Measurements from ENCODE around the gene YJEFN3.

The YJEFN3 gene

GRCh38 chr19:19525611-19526380, 2.9 kb upstream of the YJEFN3 start:
- no peak for DNase-seq

DNA sequence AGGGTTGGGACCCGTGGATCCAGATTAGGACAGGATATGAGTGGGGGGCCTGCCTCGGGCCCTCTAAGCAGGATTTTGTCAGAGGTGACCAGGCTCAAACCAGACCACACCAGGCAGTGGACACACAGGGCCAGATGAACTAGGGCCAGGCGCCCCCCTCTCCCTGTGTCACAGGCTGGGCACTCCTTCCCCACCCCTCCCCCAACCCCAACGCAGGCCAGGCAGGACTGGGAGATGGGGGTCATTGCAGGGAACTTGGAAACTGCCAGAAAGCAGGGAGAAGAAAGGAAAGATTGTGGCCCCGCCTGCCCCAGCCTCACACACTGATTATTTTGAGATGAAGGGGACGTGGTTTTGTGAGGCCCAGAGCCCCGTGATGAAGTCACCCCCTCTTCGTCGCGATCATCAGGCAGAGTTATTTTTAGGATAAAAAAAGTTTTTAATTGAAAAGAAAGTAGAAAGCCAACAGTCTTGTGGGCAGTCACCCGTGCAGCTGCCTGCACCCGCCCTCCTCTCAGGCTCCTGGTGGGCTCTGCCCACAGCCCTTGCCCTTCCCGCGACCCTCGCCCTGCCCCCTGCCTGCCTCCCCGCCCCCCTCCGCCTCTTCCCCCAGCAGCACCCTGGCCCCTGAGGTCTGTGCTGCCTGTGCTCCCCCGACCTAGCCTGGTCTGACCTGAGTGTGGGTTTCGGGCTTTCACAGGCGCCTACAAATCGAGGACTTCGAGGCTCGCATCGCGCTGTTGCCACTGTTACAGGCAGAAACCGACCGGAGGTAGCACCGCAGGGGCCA, 1.9 kb upstream of the YJEFN3 start:
- no peak for DNase-seq

GRCh38 chr19:19527371-19527656, 1.4 kb upstream of the YJEFN3 start:
- no peak for DNase-seq

DNA sequence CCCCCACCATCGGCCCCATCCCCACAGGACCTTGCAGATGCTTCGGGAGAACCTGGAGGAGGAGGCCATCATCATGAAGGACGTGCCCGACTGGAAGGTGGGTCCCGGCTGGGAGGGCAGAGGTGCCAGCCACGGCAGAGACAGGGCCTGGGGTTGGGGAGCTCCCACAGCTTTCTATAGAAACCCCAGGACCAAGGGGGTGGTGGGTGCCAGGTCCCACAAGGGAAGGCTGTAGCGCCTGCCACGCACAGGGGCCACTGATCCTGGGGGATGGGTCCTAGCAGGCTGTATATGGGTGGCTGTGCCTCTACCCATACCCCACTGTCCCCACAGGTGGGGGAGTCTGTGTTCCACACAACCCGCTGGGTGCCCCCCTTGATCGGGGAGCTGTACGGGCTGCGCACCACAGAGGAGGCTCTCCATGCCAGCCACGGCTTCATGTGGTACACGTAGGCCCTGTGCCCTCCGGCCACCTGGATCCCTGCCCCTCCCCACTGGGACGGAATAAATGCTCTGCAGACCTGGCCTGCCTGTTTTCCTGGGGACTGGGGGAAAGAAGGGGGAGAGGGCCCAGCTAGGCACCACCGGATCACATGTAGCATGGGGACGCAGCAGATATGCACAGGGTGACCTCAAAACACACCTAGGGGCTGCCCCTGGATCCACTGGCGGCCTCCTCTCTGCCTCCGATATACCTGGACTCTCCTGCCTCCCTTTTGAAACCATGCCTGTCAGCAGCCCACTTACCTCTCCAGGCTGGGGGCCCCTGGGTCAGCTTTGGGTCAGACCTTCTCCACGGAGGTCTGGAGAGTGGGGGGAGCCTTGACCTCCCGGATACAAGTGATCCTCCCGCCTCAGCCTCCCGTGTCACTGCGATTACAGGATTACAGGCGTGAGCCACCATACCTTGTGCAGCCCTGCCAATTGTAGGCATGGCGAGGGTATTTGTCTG, 761 bp upstream of the YJEFN3 start:
- DNase-seq, result no peak

DNA sequence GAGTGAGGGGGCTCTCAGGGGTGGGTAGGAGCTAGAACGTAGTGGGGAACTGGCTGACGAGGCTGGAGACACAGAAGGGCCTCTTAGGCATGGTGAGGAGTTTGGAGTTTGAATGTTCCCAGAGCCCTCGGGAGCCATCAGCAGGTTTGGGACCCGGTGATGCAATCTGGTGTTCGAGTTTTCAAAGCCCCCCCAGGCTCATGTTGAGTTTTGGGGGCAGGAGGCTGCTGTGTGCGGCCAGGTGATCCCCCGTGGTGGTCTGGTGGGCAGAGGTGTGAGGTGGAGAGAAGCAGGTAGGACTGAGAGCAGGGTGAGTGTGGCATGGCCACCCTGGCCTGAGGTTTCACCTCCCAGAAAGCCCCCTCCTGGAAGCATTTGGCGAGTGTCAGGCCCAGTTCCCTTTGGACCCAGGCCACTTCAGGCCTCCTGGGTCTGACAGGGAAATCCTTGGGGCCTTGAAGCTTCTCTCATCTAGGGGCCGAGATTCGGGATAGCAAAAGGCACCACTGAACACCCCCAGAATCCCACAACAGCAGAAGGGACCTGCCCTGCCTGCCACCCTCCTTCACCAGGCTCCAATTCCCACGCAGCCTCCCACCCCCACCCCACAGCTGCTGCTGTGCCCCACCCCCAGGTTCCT, 1.2 kb downstream of the YJEFN3 start:
- no peak for DNase-seq

GRCh38 chr19:19530423-19530804, 1.7 kb downstream of the YJEFN3 start:
- DNase-seq, result peak; percentile 16

- no peak for DNase-seq
Observed at GRCh38 chr19:19530889-19531288, 2.2 kb downstream of the YJEFN3 start.

DNA sequence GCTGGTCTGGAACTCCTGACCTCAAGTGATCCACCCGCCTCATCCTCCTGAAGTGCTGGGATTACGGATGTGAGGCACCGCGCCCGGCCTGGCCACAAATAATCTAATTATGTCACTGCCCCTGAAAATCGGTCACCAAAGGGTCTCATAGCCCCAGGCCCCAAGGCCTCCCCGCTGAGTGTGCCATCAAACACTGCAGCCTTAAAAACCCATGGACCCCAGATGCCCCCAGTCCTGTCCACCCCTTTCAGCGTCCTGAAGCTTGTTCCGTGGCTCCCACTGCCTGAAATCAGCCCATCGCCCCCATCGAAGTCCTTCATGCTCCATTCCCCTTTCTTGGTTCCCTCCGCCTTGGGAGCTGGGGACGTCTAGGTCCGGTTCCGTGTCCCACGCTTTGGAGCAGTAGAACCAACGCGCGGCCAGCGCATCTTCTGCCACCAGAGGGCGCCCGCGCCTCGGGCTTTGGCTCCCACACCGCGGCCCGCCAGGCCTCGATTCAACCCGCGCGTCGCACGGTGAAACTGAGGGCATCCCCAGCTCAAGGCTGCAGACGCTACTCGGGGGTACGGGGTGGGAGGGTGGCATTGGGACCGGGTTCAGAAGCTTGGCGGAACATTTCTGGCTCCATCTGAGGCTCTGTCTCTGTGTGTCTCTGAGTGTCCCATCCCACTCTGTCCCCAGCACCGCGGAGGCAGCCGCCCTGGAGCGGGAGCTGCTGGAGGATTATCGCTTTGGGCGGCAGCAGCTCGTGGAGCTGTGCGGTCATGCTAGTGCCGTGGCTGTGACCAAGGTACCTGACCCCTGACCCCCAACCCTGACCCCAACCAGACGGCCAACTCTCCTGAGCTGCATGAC, 3.5 kb downstream of the YJEFN3 start:
- DNase-seq, result peak; percentile 85

DNA sequence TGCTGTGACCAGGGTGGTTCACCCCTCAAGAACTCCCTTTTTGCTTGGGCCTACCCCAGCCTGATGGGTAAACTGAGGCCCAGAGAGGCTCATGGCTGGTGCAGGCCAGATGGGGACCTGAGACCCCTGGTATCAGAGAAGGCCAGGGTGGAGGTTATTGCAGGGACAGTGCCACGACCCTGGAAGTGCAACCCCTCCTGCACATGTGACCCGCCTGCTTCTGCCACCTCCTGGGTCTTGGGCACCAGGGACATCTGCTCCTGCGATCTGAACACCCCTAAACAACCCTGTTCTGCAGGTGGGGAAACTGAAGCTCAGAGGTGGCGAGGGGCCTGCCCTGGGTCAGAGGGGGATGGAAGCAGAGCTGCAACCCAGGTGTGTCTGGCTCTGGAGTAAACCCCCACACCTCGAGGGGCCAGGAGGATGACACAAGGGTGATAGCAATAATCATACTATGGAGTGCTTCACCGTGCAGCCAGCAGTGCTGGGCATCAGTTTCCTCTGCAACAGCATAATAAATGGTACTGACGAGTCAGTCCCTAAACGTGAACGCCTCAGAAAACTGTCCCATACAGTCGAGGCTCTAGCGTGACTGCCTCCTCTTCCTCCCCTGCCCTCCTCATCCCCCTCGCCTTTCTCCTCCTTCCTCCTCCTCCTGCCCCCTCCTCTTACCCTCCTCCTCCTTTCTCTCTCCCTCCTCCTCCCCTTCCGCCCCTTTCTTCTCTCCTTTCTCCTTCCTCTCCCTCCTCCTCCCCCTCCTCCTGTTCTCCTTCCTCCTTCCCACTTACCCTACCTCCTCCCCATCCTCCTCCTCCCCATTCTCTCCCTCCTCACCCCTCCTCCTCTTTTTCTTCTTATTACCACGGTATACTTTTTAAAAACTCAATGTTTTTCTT, 4.3 kb downstream of the YJEFN3 start:
- no peak for DNase-seq

- no peak for DNase-seq
Observed at GRCh38 chr19:19533841-19534240, 5.1 kb downstream of the YJEFN3 start.

- DNase-seq, result no peak
Observed at GRCh38 chr19:19534556-19535265, 6.0 kb downstream of the YJEFN3 start.

DNA sequence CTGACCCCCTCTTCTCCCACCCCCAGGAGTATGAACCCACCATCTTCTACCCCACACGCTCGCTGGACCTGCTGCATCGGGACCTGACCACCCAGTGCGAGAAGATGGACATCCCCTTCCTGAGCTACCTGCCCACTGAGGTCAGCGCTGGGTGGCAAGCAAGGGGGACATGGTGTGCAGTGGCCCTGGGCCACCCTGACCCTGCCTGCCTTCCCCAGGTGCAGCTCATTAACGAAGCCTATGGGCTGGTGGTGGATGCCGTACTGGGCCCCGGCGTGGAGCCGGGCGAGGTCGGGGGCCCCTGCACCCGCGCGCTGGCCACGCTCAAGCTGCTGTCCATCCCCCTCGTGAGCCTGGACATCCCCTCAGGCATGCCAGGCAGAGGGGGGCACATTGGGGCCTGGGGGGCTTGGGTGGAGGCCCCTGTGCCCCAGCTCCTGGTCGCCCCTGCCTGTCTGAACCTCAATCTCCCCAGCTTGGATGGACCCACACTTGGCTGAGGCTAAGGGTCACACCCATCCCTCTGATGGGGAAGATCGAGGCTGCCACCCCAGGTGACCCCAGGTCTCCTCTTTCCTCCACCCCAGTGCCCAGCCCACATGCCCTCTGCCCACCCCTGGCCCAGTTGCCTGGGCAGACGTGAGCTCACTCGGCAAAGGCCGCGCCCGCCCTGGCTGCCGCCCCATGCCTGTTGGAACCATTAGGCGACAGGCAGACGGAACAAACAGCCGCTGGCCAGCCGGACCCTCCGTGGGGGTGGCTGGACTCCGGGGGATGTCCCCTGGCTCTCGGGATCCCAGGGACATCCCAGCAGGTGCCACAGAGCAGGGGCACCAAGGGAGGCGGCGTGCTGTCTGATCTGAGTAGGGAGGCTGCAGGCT, 6.8 kb downstream of the YJEFN3 start:
- no peak for DNase-seq

GRCh38 chr19:19537075-19538048, 8.7 kb downstream of the YJEFN3 start:
- peak; percentile 67 for DNase-seq

DNA sequence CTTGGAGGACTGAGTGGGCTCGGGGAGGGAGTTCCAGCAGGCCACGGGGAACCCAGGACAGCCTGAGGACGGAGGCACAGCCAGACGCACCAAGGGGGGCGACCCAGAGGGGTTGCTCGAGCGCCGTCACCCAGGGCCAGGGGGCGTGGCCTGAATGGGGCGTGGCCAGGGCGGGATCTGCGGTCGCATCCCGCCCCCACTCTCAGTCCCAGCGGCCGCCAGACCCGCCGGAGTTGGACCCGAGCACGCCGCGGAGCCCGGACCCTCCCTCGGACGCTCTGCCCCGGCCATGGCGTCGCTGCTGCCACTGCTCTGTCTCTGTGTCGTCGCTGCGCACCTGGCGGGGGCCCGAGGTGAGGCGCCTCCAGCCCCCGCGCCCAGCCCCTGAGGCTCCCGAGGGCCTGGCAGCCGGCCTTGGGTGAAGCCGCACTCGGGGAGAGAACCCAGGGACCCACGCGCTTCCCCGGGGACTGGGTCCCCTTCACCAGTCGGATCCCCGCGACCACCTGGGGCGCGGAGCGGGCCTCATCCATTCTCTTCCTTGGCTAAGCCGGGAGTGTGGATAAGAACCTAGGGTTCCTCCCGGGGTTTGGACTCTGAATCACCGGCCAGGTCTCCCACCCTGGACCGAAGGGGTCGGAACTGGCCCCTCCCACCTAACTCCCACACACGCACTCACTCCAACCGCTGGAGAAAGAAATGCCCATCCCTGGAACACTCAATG, 9.5 kb downstream of the YJEFN3 start, which contains the start of gene CILP2:
CILP2 (plus strand) TSS at position 205 of the 724 bp plus-strand sequence; CDS start at position 290, 85 bp downstream.
- DNase-seq, result peak; percentile 82

GRCh38 chr19:19538785-19539166, 10.1 kb downstream of the YJEFN3 start:
- peak; percentile 29 for DNase-seq

DNA sequence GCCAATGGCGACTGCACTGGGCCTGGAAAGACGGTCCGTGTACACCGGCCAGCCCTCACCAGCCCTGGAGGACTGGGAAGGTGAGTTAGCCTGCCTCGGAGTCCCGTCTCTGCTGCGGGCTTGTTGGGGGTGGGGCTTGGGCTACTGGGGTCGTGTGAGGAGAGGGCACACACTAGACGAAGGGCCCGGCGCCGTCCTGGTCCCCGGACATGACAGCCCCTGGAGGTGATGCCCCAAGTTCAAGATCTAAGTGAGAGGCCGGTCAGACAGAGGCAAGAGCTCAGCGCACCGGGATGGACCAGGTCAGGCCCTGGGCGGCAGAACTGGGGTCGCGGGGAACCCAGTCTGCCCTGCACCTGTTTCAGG, 11.0 kb downstream of the YJEFN3 start:
- no peak for DNase-seq

Data from NCI-H69 (cell line).